H1 (cell line): ENCODE results near the gene OLA1. TPM values are rescaled to one million over a fixed set of nuclear protein-coding genes. Genes with fewer than 3 reads are reported as not detected.

Source experiments
- CTCF ChIA-PET: fragments of 300-600 bp; sonication (Branson Sonifier 250); formaldehyde crosslinking; loops from one replicate; lab custom pipeline; 2021; ENCODE audit not compliant: partially characterized antibody; lab: Charles Lee
- POLR2A ChIA-PET: fragments of 300-600 bp; sonication (Branson Sonifier 250); formaldehyde crosslinking; loops from one replicate; lab custom pipeline; 2021; ENCODE audit warnings: inconsistent platforms; ENCODE audit not compliant: partially characterized antibody; lab: Charles Lee
- DNase-seq, 2 experiments: peaks; one replicate each; pipeline versions ENCODE4 v3.0.0 to v3.0.0-alpha.2; 2010 to 2022; ENCODE audit warnings: low spot score in 2 of 2, low read depth in 1 of 2, mixed read lengths in 1 of 2
- FAIRE-seq: peaks from 2 replicates; lab custom pipeline; 2011; peaks lifted over from hg19 to GRCh38; lab: Jason Lieb, UNC
- H2AFZ ChIP-seq: 2 replicates; pipeline ENCODE4 v1.8.1; 2012; ENCODE audit warnings: low read length, inconsistent platforms
- H2AK5ac ChIP-seq: 2 replicates; pipeline ENCODE4 v1.6.1; 2013; ENCODE audit warnings: low read depth, low read length
- H2BK120ac ChIP-seq: replicated peaks from 2 replicates; pipeline ENCODE3; 2013; ENCODE audit warnings: low read depth, low read length, inconsistent platforms
- H2BK12ac ChIP-seq: 2 replicates; pipeline ENCODE4 v1.6.1; 2013; ENCODE audit warnings: low read depth, low read length
- H2BK15ac ChIP-seq: 2 replicates; pipeline ENCODE4 v1.6.1; 2013; ENCODE audit warnings: low read length
- H2BK20ac ChIP-seq: 2 replicates; pipeline ENCODE4 v1.6.1; 2013; ENCODE audit warnings: low read length
- H2BK5ac ChIP-seq: 2 replicates; pipeline ENCODE4 v1.6.1; 2013; ENCODE audit warnings: low read depth, low read length
- H3K14ac ChIP-seq: 2 replicates; pipeline ENCODE4 v1.6.1; 2013; ENCODE audit warnings: inconsistent platforms; ENCODE audit not compliant: insufficient read length
- H3K18ac ChIP-seq: 2 replicates; pipeline ENCODE4 v1.6.1; 2013; ENCODE audit warnings: low read length; ENCODE audit errors: extremely low read depth
- H3K23ac ChIP-seq: 2 replicates; pipeline ENCODE4 v1.6.1; 2013; ENCODE audit warnings: inconsistent platforms; ENCODE audit not compliant: insufficient read length
- H3K23me2 ChIP-seq: 2 replicates; pipeline ENCODE4 v1.6.1; 2013; ENCODE audit warnings: low read depth, low read length
- H3K27ac ChIP-seq: 2 replicates; pipeline ENCODE4 v1.6.1; 2011; ENCODE audit warnings: low read depth, low read length, inconsistent platforms
- H3K27me3 ChIP-seq, 4 experiments: replicated peaks in 1 of 4; 1 replicate in 1 of 4; 2 replicates in 3 of 4; pipeline versions ENCODE4 v1.6.1 to v1.8.1; 2011 to 2013; ENCODE audit warnings: low read length in 3 of 4, mild to moderate bottlenecking in 3 of 4, inconsistent platforms in 2 of 4, mixed read lengths in 2 of 4, moderate library complexity in 1 of 4; ENCODE audit not compliant: control insufficient read depth in 3 of 4, insufficient read depth in 3 of 4; ENCODE audit errors: extremely low read depth in 1 of 4
- H3K36me3 ChIP-seq, 4 experiments: 2 replicates each; pipeline versions ENCODE4 v1.6.1 to v1.8.1; 2011 to 2013; ENCODE audit warnings: mild to moderate bottlenecking in 4 of 4, low read length in 3 of 4, moderate library complexity in 2 of 4, control low read depth in 1 of 4, inconsistent platforms in 1 of 4; ENCODE audit not compliant: insufficient read depth in 4 of 4, control insufficient read depth in 2 of 4
- H3K4ac ChIP-seq: replicated peaks from 2 replicates; pipeline ENCODE3; 2013; ENCODE audit warnings: low read length, low read depth, mixed read lengths, inconsistent platforms; ENCODE audit not compliant: insufficient read length
- H3K4me1 ChIP-seq, 4 experiments: replicated peaks in 1 of 4; 1 replicate in 1 of 4; 2 replicates in 3 of 4; pipeline versions ENCODE4 v1.6.1 to v1.8.1; 2011 to 2013; ENCODE audit warnings: low read length in 3 of 4, inconsistent platforms in 2 of 4, mixed read lengths in 1 of 4; ENCODE audit not compliant: insufficient read depth in 4 of 4, control insufficient read depth in 3 of 4
- H3K4me2 ChIP-seq, 2 experiments: 2 replicates each; pipeline versions ENCODE4 v1.6.1 to v1.8.1; 2011 to 2013; ENCODE audit warnings: low read depth in 2 of 2, low read length in 2 of 2, control low read depth in 1 of 2, inconsistent platforms in 1 of 2, mild to moderate bottlenecking in 1 of 2; ENCODE audit not compliant: insufficient read depth in 1 of 2
- H3K4me3 ChIP-seq, 4 experiments: fragments of 200-600, 300-600 bp in 1 of 4; sonication (generic), shearing (Covaris generic), sonication (Bioruptor Twin) in 1 of 4; 2 replicates each; pipeline versions ENCODE4 v1.5.1 to v1.8.1; 2011 to 2016; ENCODE audit warnings: low read length in 4 of 4, low read depth in 3 of 4, control low read depth in 2 of 4, inconsistent platforms in 2 of 4, mild to moderate bottlenecking in 2 of 4, mixed read lengths in 1 of 4, moderate library complexity in 1 of 4; ENCODE audit not compliant: insufficient read depth in 2 of 4; ENCODE audit errors: extremely low read depth in 1 of 4
- H3K56ac ChIP-seq: replicated peaks from 2 replicates; pipeline ENCODE3; 2013; ENCODE audit warnings: low read depth, mild to moderate bottlenecking, mixed read lengths, low read length, inconsistent platforms; ENCODE audit not compliant: insufficient read length
- H3K79me1 ChIP-seq: 2 replicates; pipeline ENCODE4 v1.6.1; 2013; ENCODE audit warnings: low read depth, low read length, control low read depth
- H3K79me2 ChIP-seq, 2 experiments: 2 replicates each; pipeline versions ENCODE4 v1.6.1 to v1.8.1; 2012 to 2013; ENCODE audit warnings: low read length in 2 of 2, mild to moderate bottlenecking in 2 of 2, inconsistent platforms in 1 of 2; ENCODE audit not compliant: insufficient read depth in 2 of 2, control insufficient read depth in 1 of 2
- H3K9ac ChIP-seq, 4 experiments: replicated peaks in 1 of 4; 1 replicate in 1 of 4; 2 replicates in 3 of 4; pipeline versions ENCODE4 v1.6.1 to v1.8.1; 2011 to 2013; ENCODE audit warnings: low read depth in 3 of 4, low read length in 3 of 4, control low read depth in 2 of 4, mild to moderate bottlenecking in 2 of 4, moderate library complexity in 2 of 4, inconsistent platforms in 1 of 4; ENCODE audit errors: extremely low read depth in 1 of 4
- H3K9me3 ChIP-seq, 2 experiments: 2 replicates each; pipeline versions ENCODE4 v1.6.1 to v1.8.1; 2012 to 2013; ENCODE audit warnings: mild to moderate bottlenecking in 2 of 2, moderate library complexity in 2 of 2, control low read depth in 1 of 2, inconsistent platforms in 1 of 2, low read depth in 1 of 2, low read length in 1 of 2, mixed read lengths in 1 of 2; ENCODE audit not compliant: insufficient read depth in 2 of 2
- H4K20me1 ChIP-seq, 2 experiments: replicated peaks in 1 of 2; 2 replicates each; pipeline versions ENCODE3 to v1.8.1; 2011 to 2013; ENCODE audit warnings: inconsistent platforms in 2 of 2, low read length in 2 of 2, mild to moderate bottlenecking in 1 of 2; ENCODE audit not compliant: insufficient read depth in 2 of 2, control insufficient read depth in 1 of 2
- H4K5ac ChIP-seq: 2 replicates; pipeline ENCODE4 v1.6.1; 2013; ENCODE audit warnings: low read length, low read depth, mixed read lengths, inconsistent platforms; ENCODE audit not compliant: insufficient read length
- H4K8ac ChIP-seq: 2 replicates; pipeline ENCODE4 v1.8.0; 2013; ENCODE audit warnings: mild to moderate bottlenecking, moderate library complexity, low read length, inconsistent platforms; ENCODE audit not compliant: insufficient read depth; ENCODE audit errors: extremely low read depth
- H4K91ac ChIP-seq: replicated peaks from 2 replicates; pipeline ENCODE3; 2013; ENCODE audit warnings: low read length, mixed read lengths, inconsistent platforms; ENCODE audit not compliant: insufficient read length
- RAD21 ChIP-seq, 2 experiments: IDR thresholded peaks in 1 of 2; conservative IDR thresholded peaks in 1 of 2; 2 replicates each; pipeline ENCODE4 v1.6.1; 2011; ENCODE audit warnings: low read depth in 2 of 2, low read length in 2 of 2, improper control_type of control experiment in 1 of 2, inconsistent platforms in 1 of 2, mild to moderate bottlenecking in 1 of 2, moderate library complexity in 1 of 2
- SAP30 ChIP-seq: fragments of 300-600 bp; sonication (generic); IDR thresholded peaks from 2 replicates; pipeline ENCODE4 v1.7.1; 2012; ENCODE audit warnings: low read length, moderate library complexity, mild to moderate bottlenecking, inconsistent platforms; ENCODE audit not compliant: insufficient read depth, insufficient replicate concordance
- WGBS, 2 experiments: shearing (Covaris generic) in 1 of 2; methylation state at CpG; one replicate each; pipeline versions ENCODE4 v1.1.6 to v1.1.7; 2013 to 2015; ENCODE audit warnings: low lambda C conversion rate in 2 of 2, mixed read lengths in 2 of 2, inconsistent platforms in 1 of 2, low coverage in 1 of 2, missing lambda C conversion rate in 1 of 2; ENCODE audit not compliant: insufficient replicate concordance in 2 of 2, insufficient coverage in 1 of 2, insufficient read length in 1 of 2; ENCODE audit errors: extremely low coverage in 1 of 2, missing lambda C conversion rate in 1 of 2; 5-methylcytosine and 5-hydroxymethylcytosine counted together
- polyA plus RNA-seq, 7 experiments: library from polyadenylated mRNA; depleted of rRNA in 3 of 7; stranded (reverse) in 5 of 7; unstranded in 2 of 7; fragments of >200 nt in 5 of 7; fragments of 200-250 nt in 2 of 7; gene quantifications; 1 replicate in 5 of 7; 2 replicates in 1 of 7; 4 replicates in 1 of 7; pipeline versions ENCODE4 v1.2.1 to v1.2.3, GENCODE V29; 2011 to 2013; ENCODE audit warnings: missing spikeins in 2 of 7, mixed read lengths in 2 of 7
- total RNA-seq: library from RNA; stranded (reverse); fragmentation: NEBNext Ultra II Directional; extraction: Animal tissue kit (Norgen Biotek cat#: 25700); gene quantifications from 2 replicates; pipeline ENCODE4 v1.2.1, GENCODE V29; 2021

The OLA1 gene
- total and polyA plus RNA-seq, 2 of the 8 experiments (the other 6 are each of a cell fraction or from before 2014, with no cell fraction given), result 39.3 to 158 TPM

GRCh38 chr2:174051741-174052583 lies 196.4 kb downstream of the OLA1 start:
- H3K4me3 ChIP-seq, result no peak overlapping the region
- H3K9ac ChIP-seq, result no peak overlapping the region
- DNase-seq, result no peak

More at GRCh38 chr2:174051741-174052583, 196.4 kb downstream of the OLA1 start:
- no peak overlapping the region for H2AFZ ChIP-seq
- no peak overlapping the region for H3K27ac ChIP-seq
- no peaks in the 10 kb centered on the region for H3K79me2 ChIP-seq
- H2BK20ac ChIP-seq, result no peak overlapping the region
- H3K14ac ChIP-seq, result no peak overlapping the region
- H2BK5ac ChIP-seq, result no peak overlapping the region
- no peak overlapping the region for H3K4ac ChIP-seq
- no peaks in the 10 kb centered on the region for H4K20me1 ChIP-seq
- ChIA-PET POLR2A (interaction anchor here (1.5 to 1.7 kb wide), 3 partner anchors 10 to 21 kb away, joined by 3 to 4 read pairs (median 4); no protein-coding TSS in a partner anchor), CTCF (interaction anchor here (1.1 to 2.8 kb wide), 9 partner anchors 11 to 292 kb away, joined by 3 to 16 read pairs (median 4); no protein-coding TSS in a partner anchor)
- no peaks in the 10 kb centered on the region for H3K36me3 ChIP-seq
- H3K4me2 ChIP-seq, result no peak overlapping the region
- H3K56ac ChIP-seq, result no peak overlapping the region
- H2BK120ac ChIP-seq, result no peak overlapping the region
- H3K4me1 ChIP-seq, result peaks cover 4 to 18% (median 14%) of the 10 kb centered on the region in 4 experiments
- no peaks in the 10 kb centered on the region for H3K79me1 ChIP-seq
- no peak overlapping the region for H2BK15ac ChIP-seq
- no peak overlapping the region for H3K18ac ChIP-seq
- peaks cover 3% of the 10 kb centered on the region; the same call in 1 of the 2 replicates for H3K23me2 ChIP-seq
- H4K5ac ChIP-seq, result no peak overlapping the region
- no peak overlapping the region for H3K23ac ChIP-seq
- H2BK12ac ChIP-seq, result no peak overlapping the region
- no peak overlapping the region for H2AK5ac ChIP-seq
- H3K9me3 ChIP-seq, result no peaks in the 10 kb centered on the region
- WGBS, 2 experiments, result 66% methylated on average over 13 of the region's 13 CpGs; no CpG with 5 or more reads in 1 of the 2 experiments
- TF ChIP-seq RAD21 (IDR thresholded peaks at IDR 0.05 in 1 of 2, conservative IDR thresholded peaks at IDR 0.05 in 1 of 2; ENCODE audit: low read depth in 2 of 2, low read length in 2 of 2) (peak in 1 of 2 experiments; percentile 11; a peak in 2 of 4 replicates), SAP30 (no peak)
- FAIRE-seq, result no peak
- H4K91ac ChIP-seq, result no peak overlapping the region
- H3K27me3 ChIP-seq, result no peaks in the 10 kb centered on the region
- no peak overlapping the region for H4K8ac ChIP-seq
